H1 (cell line): Measurements from ENCODE around the gene SPSB2. TPM values are rescaled to one million over a fixed set of nuclear protein-coding genes. Genes with fewer than 3 reads are reported as not detected.
A peak's percentile ranks its signal among the peaks of the same experiment; 100 is the strongest.

Experiments used
- BACH1 ChIP-seq: IDR thresholded peaks from 2 replicates; pipeline ENCODE4 v1.6.1; 2012; ENCODE audit warnings: low read length, improper control_type of control experiment
- BCL11A ChIP-seq, 2 experiments: IDR thresholded peaks; one replicate each; pipeline ENCODE4 v1.6.1; 2011; ENCODE audit warnings: low read depth in 2 of 2, low read length in 2 of 2, mild to moderate bottlenecking in 2 of 2
- EP300 ChIP-seq, 2 experiments: IDR thresholded peaks; 1 replicate in 1 of 2; 2 replicates in 1 of 2; pipeline ENCODE4 v1.6.1; 2011 to 2012; ENCODE audit warnings: low read depth in 2 of 2, low read length in 2 of 2, mild to moderate bottlenecking in 2 of 2, borderline replicate concordance in 1 of 2, inconsistent platforms in 1 of 2, moderate library complexity in 1 of 2
- GABPA ChIP-seq: IDR thresholded peaks from 2 replicates; pipeline ENCODE4 v1.6.1; 2011; ENCODE audit warnings: mild to moderate bottlenecking, low read length, moderate library complexity, borderline replicate concordance; ENCODE audit not compliant: insufficient read depth
- GTF2F1 ChIP-seq: IDR thresholded peaks from 2 replicates; pipeline ENCODE4 v1.6.1; 2012; ENCODE audit warnings: low read depth, low read length, improper control_type of control experiment, borderline replicate concordance
- JUND ChIP-seq: IDR thresholded peaks from 2 replicates; pipeline ENCODE4 v1.6.1; 2011; ENCODE audit warnings: mild to moderate bottlenecking, improper control_type of control experiment, low read length
- PHF8 ChIP-seq: fragments of 200-600 bp; sonication (generic); conservative IDR thresholded peaks from 2 replicates; pipeline ENCODE4 v1.7.1; 2012; ENCODE audit warnings: low read depth, mild to moderate bottlenecking, inconsistent platforms, low read length, moderate library complexity
- POLR2AphosphoS5 ChIP-seq: IDR thresholded peaks from 2 replicates; pipeline ENCODE4 v1.6.1; 2011; ENCODE audit warnings: low read depth, low read length
- POU5F1 ChIP-seq: IDR thresholded peaks from 2 replicates; pipeline ENCODE4 v1.6.1; 2011; ENCODE audit warnings: low read depth, mild to moderate bottlenecking, low read length, moderate library complexity
- SP2 ChIP-seq: IDR thresholded peaks from 2 replicates; pipeline ENCODE4 v1.6.1; 2012; ENCODE audit warnings: mild to moderate bottlenecking, low read length, inconsistent platforms
- SRF ChIP-seq: IDR thresholded peaks from 2 replicates; pipeline ENCODE4 v1.6.1; 2011; ENCODE audit warnings: mild to moderate bottlenecking, low read depth, low read length, moderate library complexity
- TAF1 ChIP-seq: IDR thresholded peaks from 2 replicates; pipeline ENCODE4 v1.6.1; 2011; ENCODE audit warnings: mild to moderate bottlenecking, low read depth, low read length
- TAF7 ChIP-seq: optimal IDR thresholded peaks from 2 replicates; pipeline ENCODE3; 2011; ENCODE audit warnings: low read depth, mild to moderate bottlenecking, inconsistent platforms, low read length, moderate library complexity, borderline replicate concordance
- TCF12 ChIP-seq: IDR thresholded peaks from 2 replicates; pipeline ENCODE4 v1.6.1; 2011; ENCODE audit warnings: low read depth, mild to moderate bottlenecking, low read length
- polyA plus RNA-seq, 7 experiments: library from polyadenylated mRNA; depleted of rRNA in 3 of 7; stranded (reverse) in 5 of 7; unstranded in 2 of 7; fragments of >200 nt in 5 of 7; fragments of 200-250 nt in 2 of 7; gene quantifications; 1 replicate in 5 of 7; 2 replicates in 1 of 7; 4 replicates in 1 of 7; pipeline versions ENCODE4 v1.2.1 to v1.2.3, GENCODE V29; 2011 to 2013; ENCODE audit warnings: missing spikeins in 2 of 7, mixed read lengths in 2 of 7
- total RNA-seq: library from RNA; stranded (reverse); fragmentation: NEBNext Ultra II Directional; extraction: Animal tissue kit (Norgen Biotek cat#: 25700); gene quantifications from 2 replicates; pipeline ENCODE4 v1.2.1, GENCODE V29; 2021
- TF ChIP-seq, protein P1 (sequence below): IDR thresholded peaks from 2 replicates; pipeline ENCODE4 v1.6.1; 2012; ENCODE audit warnings: low read length, inconsistent platforms

Gene SPSB2
- total and polyA plus RNA-seq, 2 of the 8 experiments (the other 6 are each of a cell fraction or from before 2014, with no cell fraction given): 13.0 to 23.2 TPM

DNA sequence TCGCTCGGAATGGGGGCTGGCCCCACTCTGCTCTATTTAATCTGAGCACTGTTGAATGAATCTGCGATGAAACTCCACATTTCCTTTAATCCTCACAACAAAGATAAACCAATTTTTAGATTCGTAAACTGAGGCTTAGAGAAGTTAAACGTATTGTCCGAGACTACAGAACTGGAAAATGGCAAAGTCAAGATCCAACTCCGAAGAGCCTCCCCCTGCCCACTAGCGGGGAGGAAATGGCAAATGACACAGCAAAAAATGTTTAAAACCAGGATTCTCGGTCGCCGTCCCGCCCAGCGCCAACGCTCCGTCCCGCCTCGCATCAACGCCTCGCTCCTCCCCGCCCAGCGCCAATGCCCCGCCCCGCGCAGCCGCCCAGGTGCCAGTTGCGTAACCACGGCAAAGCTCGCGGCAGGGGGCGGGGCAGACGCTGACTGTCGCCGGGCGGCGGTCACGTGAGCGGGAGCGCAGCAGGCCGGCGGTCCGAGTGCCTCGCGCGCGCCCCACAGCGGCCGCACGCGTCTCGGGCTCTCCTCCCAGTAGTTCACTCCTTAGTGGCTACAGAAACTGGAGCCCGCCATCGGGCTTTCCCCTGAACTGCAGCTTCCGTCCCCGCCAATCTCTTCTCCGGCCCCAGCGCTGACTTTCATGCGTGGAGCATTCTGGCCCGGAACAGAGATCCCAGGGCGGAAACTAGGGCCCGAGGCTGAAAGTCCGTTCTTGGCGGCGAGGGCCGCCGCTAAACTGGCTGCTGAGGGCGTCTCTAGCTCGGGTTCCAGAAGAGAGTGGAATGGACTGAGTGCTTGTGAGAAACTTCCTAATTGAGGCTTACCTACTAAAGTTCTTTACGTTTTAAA, 17.9 kb upstream of the SPSB2 start (continued):
- TF ChIP-seq EP300 (IDR thresholded peaks at IDR 0.05; ENCODE audit: borderline replicate concordance in 1 of 2, low read depth in 2 of 2, low read length in 2 of 2) (peak in 1 of 2 experiments; percentile 61; a peak in 1 of 3 replicates), TAF1 (peak; percentile 99), TCF12 (peak; percentile 86; the same call in 1 of the 2 replicates), POU5F1 (no peak), BCL11A (IDR thresholded peaks at IDR 0.05; ENCODE audit: low read depth in 2 of 2, low read length in 2 of 2) (no peak), GTF2F1 (no peak), TAF7 (peak; percentile 82), BACH1 (peak; percentile 95), GABPA (peak; percentile 65; the same call in 1 of the 2 replicates), SP2 (no peak), JUND (peak; percentile 63), POLR2AphosphoS5 (peak; percentile 66; the same call in 1 of the 2 replicates), PHF8 (peak; percentile 38; the same call in 1 of the 2 replicates), SRF (no peak)
- TF ChIP-seq, protein P1, sequence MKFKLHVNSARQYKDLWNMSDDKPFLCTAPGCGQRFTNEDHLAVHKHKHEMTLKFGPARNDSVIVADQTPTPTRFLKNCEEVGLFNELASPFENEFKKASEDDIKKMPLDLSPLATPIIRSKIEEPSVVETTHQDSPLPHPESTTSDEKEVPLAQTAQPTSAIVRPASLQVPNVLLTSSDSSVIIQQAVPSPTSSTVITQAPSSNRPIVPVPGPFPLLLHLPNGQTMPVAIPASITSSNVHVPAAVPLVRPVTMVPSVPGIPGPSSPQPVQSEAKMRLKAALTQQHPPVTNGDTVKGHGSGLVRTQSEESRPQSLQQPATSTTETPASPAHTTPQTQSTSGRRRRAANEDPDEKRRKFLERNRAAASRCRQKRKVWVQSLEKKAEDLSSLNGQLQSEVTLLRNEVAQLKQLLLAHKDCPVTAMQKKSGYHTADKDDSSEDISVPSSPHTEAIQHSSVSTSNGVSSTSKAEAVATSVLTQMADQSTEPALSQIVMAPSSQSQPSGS: peak; percentile 52; the same call in 1 of the 2 replicates
- TF ChIP-seq, all 59 proteins: peak for 32
